ENCODE measurements around the gene CTNND1. TPM values are rescaled to one million over a fixed set of nuclear protein-coding genes. Genes with fewer than 3 reads are reported as not detected.

Gene CTNND1
- total and polyA plus RNA-seq, 10 of the 15 experiments (the other 5 are each of a cell fraction or from before 2014, with no cell fraction given), result 4.7 to 70.0 (median 30.0) TPM

- no peaks in the 10 kb centered on the region for H4K20me1 ChIP-seq (ENCODE audit: control insufficient read depth, insufficient read depth)
- no peaks in the 10 kb centered on the region for H3K27me3 ChIP-seq (replicated peaks in 1 of 2; ENCODE audit: control insufficient read depth in 2 of 2, insufficient read depth in 2 of 2, low read length in 1 of 2)
- ATAC-seq (no peak), DNase-seq (ENCODE audit: low read depth, low spot score) (no peak), FAIRE-seq (no peak)
- no peaks in the 10 kb centered on the region for H3K9me3 ChIP-seq (replicated peaks; ENCODE audit: control insufficient read depth, insufficient read depth, low read length)
- H3K4me1 ChIP-seq (ENCODE audit: control insufficient read depth, insufficient read depth, low read length), result no peaks in the 10 kb centered on the region
- CTCF ChIA-PET, result interaction anchor here (0.5 to 12.2 kb wide), 3 partner anchors 11 to 324 kb away, joined by 3 to 227 read pairs (median 4); no protein-coding TSS in a partner anchor
- RAD21 ChIA-PET (ENCODE audit: unreplicated experiment), result interaction anchor here (1.0 to 1.5 kb wide), 2 partner anchors 20 to 30 kb away, joined by 3 read pairs; no protein-coding TSS in a partner anchor
- POLR2A ChIA-PET, result interaction anchor here (0.8 to 6.4 kb wide), 2 partner anchors 16 to 31 kb away, joined by 4 to 63 read pairs; partner anchors contain the start of gene CTNND1
- 27% methylated on average over 2 of the region's 2 CpGs for WGBS (ENCODE audit: insufficient coverage, insufficient replicate concordance, low lambda C conversion rate, missing lambda C conversion rate)
- no peak overlapping the region for H3K4me3 ChIP-seq
- H3K4me2 ChIP-seq (ENCODE audit: control insufficient read depth, insufficient read depth), result no peak overlapping the region
- H3K9ac ChIP-seq (ENCODE audit: control insufficient read depth, insufficient read depth, low read length), result no peak overlapping the region
- H2AFZ ChIP-seq (ENCODE audit: control insufficient read depth, low read depth, low read length), result no peak overlapping the region
- H3K79me2 ChIP-seq (ENCODE audit: control insufficient read depth, insufficient read depth, low read length), result peaks cover 21% of the 10 kb centered on the region
- in situ Hi-C loops (cut with MboI) (no loop called here), intact Hi-C loops (cut with micrococcal nuclease; ENCODE audit: unreplicated experiment) (no loop called here)
- TF ChIP-seq MEF2B (IDR thresholded peaks at IDR 0.05; ENCODE audit: partially characterized antibody, poor library complexity, severe bottlenecking) (no peak), CEBPB (IDR thresholded peaks at IDR 0.05; ENCODE audit: borderline replicate concordance in 1 of 2, low read depth in 2 of 2, low read length in 2 of 2) (no peak), SMAD5 (IDR thresholded peaks at IDR 0.05; ENCODE audit: low read depth) (no peak), ZNF24 (IDR thresholded peaks at IDR 0.05) (no peak), TCF3 (IDR thresholded peaks at IDR 0.05; ENCODE audit: borderline replicate concordance, insufficient read depth, low read depth, low read length) (no peak), PAX8 (IDR thresholded peaks at IDR 0.05) (no peak), BCL3 (IDR thresholded peaks at IDR 0.05; ENCODE audit: borderline replicate concordance, insufficient read depth, low read depth, low read length, poor library complexity, severe bottlenecking) (no peak), TARDBP (IDR thresholded peaks at IDR 0.05; ENCODE audit: borderline replicate concordance) (no peak), USF1 (IDR thresholded peaks at IDR 0.05; ENCODE audit: borderline replicate concordance, extremely low read length, insufficient read depth, low read depth, low read length) (no peak), ASH2L (IDR thresholded peaks at IDR 0.05; ENCODE audit: borderline replicate concordance, low read depth) (no peak), IRF4 (IDR thresholded peaks at IDR 0.05; ENCODE audit: low read depth, low read length) (no peak), RFX5 (IDR thresholded peaks at IDR 0.05; ENCODE audit: low read depth, low read length) (no peak), BRCA1 (IDR thresholded peaks at IDR 0.05; ENCODE audit: low read depth, low read length) (no peak), ZNF592 (IDR thresholded peaks at IDR 0.05) (no peak), NFYB (IDR thresholded peaks at IDR 0.05; ENCODE audit: insufficient read depth, low read depth, low read length) (no peak), ATF7 (IDR thresholded peaks at IDR 0.05; ENCODE audit: low read depth) (no peak), SP1 (IDR thresholded peaks at IDR 0.05; ENCODE audit: low read depth, low read length) (no peak), FOXK2 (IDR thresholded peaks at IDR 0.05) (no peak), ZNF622 (IDR thresholded peaks at IDR 0.05) (no peak), EZH2 (IDR thresholded peaks at IDR 0.05; ENCODE audit: borderline replicate concordance, control insufficient read depth, low read depth, low read length) (no peak)
- SMC1A ChIA-PET (ENCODE audit: uncharacterized antibody, unreplicated experiment), result interaction anchor here (0.8 to 8.3 kb wide), 7 partner anchors 13 to 82 kb away, joined by 3 to 83 read pairs (median 4); partner anchors contain the start of gene CTNND1
- peaks cover 12 to 17% of the 10 kb centered on the region in 2 experiments for H3K36me3 ChIP-seq (ENCODE audit: control insufficient read depth in 2 of 2, insufficient read depth in 2 of 2, low read length in 1 of 2)
- H3K27ac ChIP-seq (ENCODE audit: control insufficient read depth, insufficient read depth), result no peak overlapping the region
- no TSS peak for BruUV-seq (replicated peaks)
Observed at GRCh38 chr11:57744357-57744756, 17.2 kb upstream of the CTNND1 start.

Data from GM12878 (cell line).